Testis (tissue), 3 donors: Measurements from ENCODE around the gene UBE2M. TPM values are rescaled to one million over a fixed set of nuclear protein-coding genes. Genes with fewer than 3 reads are reported as not detected.
A peak's percentile ranks its signal among the peaks of the same experiment; 100 is the strongest.

ENCODE experiments used
- DNase-seq: peaks from one replicate; pipeline ENCODE4 v3.0.0-alpha.2; 2019
- H3K27ac ChIP-seq, 2 donors: fragments of 200-600 bp; sonication (generic); one replicate each; pipeline ENCODE4 v1.5.1; 2019
- H3K27me3 ChIP-seq: fragments of 200-600 bp; sonication (generic); one replicate; pipeline ENCODE4 v1.5.1; 2019
- H3K36me3 ChIP-seq: fragments of 200-600 bp; sonication (generic); one replicate; pipeline ENCODE4 v1.5.1; 2017; ENCODE audit warnings: low read depth; ENCODE audit errors: missing control alignments
- H3K4me1 ChIP-seq: fragments of 200-600 bp; sonication (generic); one replicate; pipeline ENCODE4 v1.5.1; 2019
- H3K4me3 ChIP-seq, 2 donors: fragments of 200-600 bp; sonication (generic); one replicate each; pipeline ENCODE4 v1.5.1; 2017 to 2019
- H3K9me3 ChIP-seq: fragments of 200-600 bp; sonication (generic); one replicate; pipeline ENCODE4 v1.5.1; 2017
- POLR2A ChIP-seq: fragments of 450-650 bp; IDR thresholded peaks from one replicate; pipeline ENCODE4 v1.6.1; 2017; ENCODE audit warnings: antibody characterized with exemption, mild to moderate bottlenecking, moderate library complexity
- WGBS, 2 donors: methylation state at CpG; one replicate each; pipeline ENCODE4 v1.1.5; 2018; 5-methylcytosine and 5-hydroxymethylcytosine counted together
- intact Hi-C: fragments of 100-400 bp; cut with DNase I; formaldehyde crosslinking; loops from one replicate; pipeline ENCODE4 v1.15.1; 2023; ENCODE audit warnings: low total_unique reads
- polyA plus RNA-seq: library from polyadenylated mRNA; stranded (reverse); fragments of 350-450 nt; fragmentation: Illumina TruSeq; extraction: RNeasy Lipid Tissue Mini Kit (QIAGEN cat#74804); gene quantifications from one replicate; pipeline ENCODE4 v1.2.3, GENCODE V29; 2014; ENCODE audit warnings: low read depth, low replicate concordance; ENCODE audit not compliant: insufficient read depth
- total RNA-seq, 2 donors: library from RNA; depleted of rRNA; stranded (reverse); fragments of >200 nt; gene quantifications; one replicate each; pipeline ENCODE4 v1.2.3, GENCODE V29; 2016
- TF ChIP-seq, protein P1 (sequence below), 3 experiments: fragments of 450-650 bp in 2 of 3; fragments of 200-600 bp in 1 of 3; sonication (generic) in 1 of 3; IDR thresholded peaks; one replicate each; pipeline ENCODE4 v1.5.1; 2016 to 2019; ENCODE audit warnings: antibody characterized with exemption in 3 of 3, mild to moderate bottlenecking in 2 of 3, moderate library complexity in 1 of 3

The UBE2M gene
- total and polyA plus RNA-seq, 3 donors from 2014 or later = 65.0 to 155 (median 65.2) TPM

DNA sequence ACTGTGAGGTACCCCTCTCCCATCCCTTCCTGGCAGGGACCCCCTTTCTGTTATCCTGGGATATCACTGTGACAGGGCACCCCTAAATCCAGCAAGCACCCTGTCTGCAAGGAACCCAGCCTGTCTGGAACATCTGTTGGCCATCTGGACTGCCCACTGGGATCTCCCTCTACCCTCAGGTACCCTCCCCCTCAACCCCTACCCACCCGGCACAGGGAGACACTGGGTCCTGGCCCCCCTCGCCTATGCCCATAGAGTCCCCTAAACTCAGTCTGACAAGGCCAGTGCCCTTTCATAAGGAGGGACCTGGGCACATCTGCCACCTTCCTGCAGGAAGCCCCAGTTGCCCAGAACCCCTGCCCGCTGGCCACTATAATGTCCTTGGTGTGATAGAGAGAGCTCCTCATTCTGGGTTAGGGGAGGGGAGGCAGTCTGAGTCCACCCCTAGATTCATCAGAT, 43.8 kb downstream of the UBE2M start:
- Histone ChIP-seq H3K27me3 (no peaks in the 10 kb centered on the region), H3K4me3 (peak overlapping the region in 1 of 2 donors; percentile 59), H3K4me1 (peaks cover 19% of the 10 kb centered on the region), H3K27ac (no peak overlapping the region), H3K36me3 (no peaks in the 10 kb centered on the region), H3K9me3 (no peaks in the 10 kb centered on the region)
- no peak for DNase-seq
- no peak for TF ChIP-seq POLR2A
- TF ChIP-seq, protein P1, sequence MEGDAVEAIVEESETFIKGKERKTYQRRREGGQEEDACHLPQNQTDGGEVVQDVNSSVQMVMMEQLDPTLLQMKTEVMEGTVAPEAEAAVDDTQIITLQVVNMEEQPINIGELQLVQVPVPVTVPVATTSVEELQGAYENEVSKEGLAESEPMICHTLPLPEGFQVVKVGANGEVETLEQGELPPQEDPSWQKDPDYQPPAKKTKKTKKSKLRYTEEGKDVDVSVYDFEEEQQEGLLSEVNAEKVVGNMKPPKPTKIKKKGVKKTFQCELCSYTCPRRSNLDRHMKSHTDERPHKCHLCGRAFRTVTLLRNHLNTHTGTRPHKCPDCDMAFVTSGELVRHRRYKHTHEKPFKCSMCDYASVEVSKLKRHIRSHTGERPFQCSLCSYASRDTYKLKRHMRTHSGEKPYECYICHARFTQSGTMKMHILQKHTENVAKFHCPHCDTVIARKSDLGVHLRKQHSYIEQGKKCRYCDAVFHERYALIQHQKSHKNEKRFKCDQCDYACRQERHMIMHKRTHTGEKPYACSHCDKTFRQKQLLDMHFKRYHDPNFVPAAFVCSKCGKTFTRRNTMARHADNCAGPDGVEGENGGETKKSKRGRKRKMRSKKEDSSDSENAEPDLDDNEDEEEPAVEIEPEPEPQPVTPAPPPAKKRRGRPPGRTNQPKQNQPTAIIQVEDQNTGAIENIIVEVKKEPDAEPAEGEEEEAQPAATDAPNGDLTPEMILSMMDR (IDR thresholded peaks at IDR 0.05) = no peak
- WGBS, 2 donors = 79 to 86% methylated on average over 2 to 3 of the region's 3 CpGs
- intact Hi-C loops = no loop called here

DNA sequence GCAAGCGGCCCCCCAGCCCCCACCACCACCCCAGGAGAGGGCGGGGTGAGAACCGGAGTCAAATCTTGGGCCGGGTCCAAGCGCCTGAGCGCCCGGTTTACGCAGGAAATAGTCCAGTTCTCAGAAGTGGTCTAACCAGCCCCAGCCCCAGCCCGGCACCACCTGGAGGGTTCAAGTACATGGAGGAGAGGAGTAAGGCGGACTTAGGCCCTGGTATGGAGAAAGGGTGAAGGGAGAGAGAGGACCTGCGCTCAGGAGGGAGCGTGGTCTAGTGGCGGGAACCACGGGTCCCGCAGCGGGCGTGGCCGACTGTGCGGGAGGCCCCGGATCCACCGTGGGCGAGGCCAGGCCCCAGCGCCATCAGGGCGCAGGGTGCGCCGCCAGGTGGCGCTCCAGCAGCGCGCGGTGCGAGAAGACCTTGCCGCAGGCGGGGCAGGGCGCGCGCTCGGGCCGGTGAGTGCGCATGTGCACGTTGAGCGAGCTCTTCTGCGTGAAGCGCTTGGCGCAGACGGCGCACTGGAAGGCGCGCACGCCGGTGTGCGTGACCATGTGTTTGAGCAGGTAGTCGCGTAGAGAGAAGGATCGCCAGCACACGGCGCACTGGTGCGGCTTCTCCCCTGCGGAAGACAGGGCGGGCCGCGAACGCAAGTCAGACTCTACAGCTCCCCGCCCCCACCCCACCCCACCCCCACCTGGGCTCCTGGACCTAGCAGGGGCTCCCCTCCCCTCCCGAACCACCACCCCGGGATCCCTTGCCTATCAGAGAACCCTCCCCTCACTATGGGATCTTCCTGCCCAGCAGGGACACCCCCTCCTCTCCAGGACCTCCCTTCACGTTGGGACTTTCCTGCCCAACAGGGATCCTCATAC, 44.5 kb downstream of the UBE2M start:
- H3K4me1 ChIP-seq = peaks cover 19% of the 10 kb centered on the region
- H3K36me3 ChIP-seq = no peaks in the 10 kb centered on the region
- intact Hi-C loops = no loop called here
- peak overlapping the region in 1 of 2 donors; percentile 53 for H3K27ac ChIP-seq
- H3K4me3 ChIP-seq = peak overlapping the region; percentile 34 to 59
- no peaks in the 10 kb centered on the region for H3K9me3 ChIP-seq
- WGBS, 2 donors = 20 to 34% methylated on average over 9 to 60 of the region's 66 CpGs
- TF ChIP-seq, protein P1 (IDR thresholded peaks at IDR 0.05) = peak; percentile 78 to 97 (median 89)
- TF ChIP-seq POLR2A = no peak
- DNase-seq = peak; percentile 86
- H3K27me3 ChIP-seq = no peaks in the 10 kb centered on the region

GRCh38 chr19:58513213-58513693, 45.2 kb downstream of the UBE2M start:
- 33 to 63% methylated on average over 1 to 10 of the region's 10 CpGs for WGBS, 2 donors
- H3K27me3 ChIP-seq = no peaks in the 10 kb centered on the region
- H3K9me3 ChIP-seq = no peaks in the 10 kb centered on the region
- intact Hi-C loops = no loop called here
- H3K36me3 ChIP-seq = no peaks in the 10 kb centered on the region
- H3K4me3 ChIP-seq = peak overlapping the region; percentile 34 to 59
- peak overlapping the region in 1 of 2 donors; percentile 53 for H3K27ac ChIP-seq
- peak; percentile 29 for DNase-seq
- H3K4me1 ChIP-seq = peaks cover 13% of the 10 kb centered on the region
- TF ChIP-seq POLR2A = no peak
- TF ChIP-seq, protein P1 (IDR thresholded peaks at IDR 0.05) = no peak

DNA sequence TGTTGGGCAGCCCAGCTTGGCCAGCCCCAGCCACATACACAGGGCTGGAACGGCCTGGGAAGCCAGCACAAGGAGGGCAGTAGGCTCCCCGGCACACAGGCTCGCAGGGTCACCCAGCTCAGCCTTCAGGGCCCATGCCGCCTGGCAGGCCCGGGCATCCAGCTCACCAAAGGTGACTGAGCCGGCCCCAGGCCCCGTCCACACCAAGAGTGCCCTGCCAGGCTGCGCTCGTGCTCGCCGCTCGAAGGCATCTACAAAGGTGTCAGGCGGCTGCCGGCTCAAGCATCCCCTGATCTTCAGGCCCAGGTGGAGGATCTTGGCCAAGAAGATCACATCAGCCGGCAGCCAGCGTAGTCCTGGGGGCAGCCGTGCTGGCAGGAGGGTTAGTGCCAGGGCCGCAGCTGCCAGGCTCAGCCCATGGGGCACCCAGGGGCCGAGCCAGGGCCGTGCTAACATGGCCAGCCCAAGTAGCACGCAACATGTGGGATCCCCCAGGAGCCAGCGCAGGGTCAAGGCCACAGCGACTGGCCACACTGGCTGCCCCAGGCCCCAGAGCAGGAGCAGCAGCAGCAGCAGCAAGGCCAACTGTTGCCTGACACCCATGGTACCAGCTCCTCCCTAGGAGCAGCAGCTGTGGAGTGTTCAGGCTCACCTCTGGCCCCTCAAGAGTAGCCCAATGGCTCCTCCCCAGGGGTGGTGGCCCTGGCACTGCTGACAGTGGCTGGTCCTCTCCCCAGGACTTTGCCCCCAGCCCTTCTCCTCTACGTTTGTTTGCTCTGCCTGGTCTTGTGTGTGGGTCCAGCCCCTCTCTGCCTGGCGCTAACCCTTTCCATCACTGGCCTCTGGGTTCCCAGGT, 46.8 kb downstream of the UBE2M start, which contains the start of gene SLC27A5:
TSS of gene SLC27A5 (minus strand) at position 640 of the 856 bp plus-strand sequence. CDS start at position 603, 37 bp downstream.
- Histone ChIP-seq H3K4me1 (peaks cover 5% of the 10 kb centered on the region), H3K4me3 (no peak within 1 kb of the TSS), H3K9me3 (no peaks in the 10 kb centered on the region), H3K36me3 (no peaks in the 10 kb centered on the region), H3K27ac (no peak within 1 kb of the TSS), H3K27me3 (no peaks in the 10 kb centered on the region)
- DNase-seq = no peak
- TF ChIP-seq POLR2A = no peak
- TF ChIP-seq, protein P1 (IDR thresholded peaks at IDR 0.05) = no peak
- WGBS, 2 donors = 76 to 80% methylated on average over 3 to 25 of the region's 25 CpGs
- intact Hi-C loops = no loop called here
